AG04449 (cell line): ENCODE measurements around the gene ETF1.

Experiments
- CTCF ChIA-PET: fragments of 350-600 bp; formaldehyde crosslinking; extraction: SDS; loops from one replicate; lab custom pipeline; 2021; ENCODE audit warnings: antibody characterized with exemption; lab: Yijun Ruan, JAX
- POLR2A ChIA-PET: fragments of 400-600, 350-600 bp; formaldehyde crosslinking; extraction: SDS; loops from one replicate; lab custom pipeline; 2020; ENCODE audit warnings: antibody characterized with exemption, inconsistent platforms; lab: Yijun Ruan, JAX
- DNase-seq: peaks from one replicate; pipeline ENCODE4 v3.0.0-alpha.2; 2010; ENCODE audit warnings: low read depth, low spot score
- H3K4me3 ChIP-seq: 2 replicates; pipeline ENCODE4 v1.5.1; 2011; ENCODE audit warnings: low read depth, mild to moderate bottlenecking, control low read depth, low read length
- CTCF ChIP-seq: IDR thresholded peaks from one replicate; pipeline ENCODE4 v1.5.1; 2011; ENCODE audit warnings: mild to moderate bottlenecking, moderate library complexity, low read length, control low read depth, inconsistent platforms; ENCODE audit not compliant: insufficient read depth; ENCODE audit errors: missing control alignments

Gene ETF1

GRCh38 chr5:138466900-138467710, 75.9 kb downstream of the ETF1 start:
- DNase-seq = no peak
- ChIA-PET POLR2A (interaction anchor here (0.8 to 3.7 kb wide), 6 partner anchors 9 to 76 kb away, joined by 3 to 36 read pairs (median 22); partner anchors contain the start of gene ETF1), CTCF (interaction anchor here (0.7 to 12.8 kb wide), 3 partner anchors 15 to 115 kb away, joined by 3 to 207 read pairs (median 69); no protein-coding TSS in a partner anchor)
- no peak for TF ChIP-seq CTCF
- H3K4me3 ChIP-seq = peak overlapping the region; percentile 82

GRCh38 chr5:138466125-138466899, 76.7 kb downstream of the ETF1 start:
- H3K4me3 ChIP-seq = peak overlapping the region; percentile 82
- POLR2A ChIA-PET = interaction anchor here (0.8 to 3.7 kb wide), 14 partner anchors 8 to 191 kb away, joined by 3 to 36 read pairs (median 8); partner anchors contain the start of gene ETF1
- no peak for TF ChIP-seq CTCF
- CTCF ChIA-PET = interaction anchor here (3.4 to 12.8 kb wide), 4 partner anchors 14 to 35 kb away, joined by 19 to 207 read pairs (median 44); no protein-coding TSS in a partner anchor
- DNase-seq = no peak

GRCh38 chr5:138465261-138466124, 77.5 kb downstream of the ETF1 start, which contains the start of gene EGR1:
Gene EGR1, plus strand, starts transcription at chr5:138465479. Its CDS starts 283 bp downstream, at chr5:138465762.
- peak within 1 kb of the TSS; percentile 82 for H3K4me3 ChIP-seq
- ChIA-PET CTCF (interaction anchor here (1.0 to 12.8 kb wide), 14 partner anchors 12 to 113 kb away, joined by 3 to 207 read pairs (median 12); partner anchors contain the start of genes ETF1 and KDM3B), POLR2A (interaction anchor here (0.6 to 3.7 kb wide), 23 partner anchors 8 to 829 kb away, joined by 3 to 36 read pairs (median 4); partner anchors contain the start of genes ETF1, FAM53C and HSPA9)
- TF ChIP-seq CTCF = peak; percentile 22
- no peak for DNase-seq

GRCh38 chr5:138464388-138465260, 78.4 kb downstream of the ETF1 start:
- POLR2A ChIA-PET = interaction anchor here (0.6 to 3.7 kb wide), 21 partner anchors 9 to 830 kb away, joined by 3 to 36 read pairs (median 5); partner anchors contain the start of genes ETF1, FAM53C and HSPA9
- H3K4me3 ChIP-seq = peak overlapping the region; percentile 82
- TF ChIP-seq CTCF = peak; percentile 28
- CTCF ChIA-PET = interaction anchor here (1.0 to 12.8 kb wide), 17 partner anchors 13 to 112 kb away, joined by 3 to 207 read pairs (median 7); partner anchors contain the start of genes ETF1 and KDM3B
- peak; percentile 89 for DNase-seq
